TTC549 (cell line): ENCODE results near the gene FARS2.

Source experiments
- FAIRE-seq: peaks from 2 replicates; lab custom pipeline; 2012; peaks lifted over from hg19 to GRCh38; lab: Jason Lieb, UNC

The FARS2 gene

GRCh38 chr6:5510331-5511133 is 249.2 kb downstream of the FARS2 start:
- no peak for FAIRE-seq

GRCh38 chr6:5511954-5512353 is 250.6 kb downstream of the FARS2 start:
- no peak for FAIRE-seq

- no peak for FAIRE-seq
Observed at GRCh38 chr6:5512422-5512821, 251.1 kb downstream of the FARS2 start.

GRCh38 chr6:5513408-5513807 is 252.1 kb downstream of the FARS2 start:
- no peak for FAIRE-seq

GRCh38 chr6:5514353-5514752 is 253.0 kb downstream of the FARS2 start:
- no peak for FAIRE-seq

GRCh38 chr6:5515200-5515599 is 253.9 kb downstream of the FARS2 start:
- FAIRE-seq: no peak

- FAIRE-seq: no peak
Observed at GRCh38 chr6:5516036-5516435, 254.7 kb downstream of the FARS2 start.

GRCh38 chr6:5517796-5518195 is 256.5 kb downstream of the FARS2 start:
- no peak for FAIRE-seq

GRCh38 chr6:5518936-5519491 is 257.7 kb downstream of the FARS2 start:
- FAIRE-seq: no peak

- no peak for FAIRE-seq
Observed at GRCh38 chr6:5520796-5521195, 259.5 kb downstream of the FARS2 start.

GRCh38 chr6:5521322-5521721 is 260.0 kb downstream of the FARS2 start:
- FAIRE-seq: no peak

GRCh38 chr6:5522147-5522546 is 260.8 kb downstream of the FARS2 start:
- no peak for FAIRE-seq

- FAIRE-seq: no peak
Observed at GRCh38 chr6:5524110-5524509, 262.8 kb downstream of the FARS2 start.

GRCh38 chr6:5525209-5525608 is 263.9 kb downstream of the FARS2 start:
- FAIRE-seq: no peak

GRCh38 chr6:5529015-5529414 is 267.7 kb downstream of the FARS2 start:
- FAIRE-seq: no peak

GRCh38 chr6:5529733-5530132 is 268.4 kb downstream of the FARS2 start:
- FAIRE-seq: no peak

GRCh38 chr6:5531161-5531560 is 269.8 kb downstream of the FARS2 start:
- no peak for FAIRE-seq

GRCh38 chr6:5531853-5532375 is 270.6 kb downstream of the FARS2 start:
- FAIRE-seq: no peak

GRCh38 chr6:5532941-5533340 is 271.6 kb downstream of the FARS2 start:
- no peak for FAIRE-seq

GRCh38 chr6:5534643-5535042 is 273.3 kb downstream of the FARS2 start:
- no peak for FAIRE-seq

- no peak for FAIRE-seq
Observed at GRCh38 chr6:5536644-5537043, 275.3 kb downstream of the FARS2 start.

- no peak for FAIRE-seq
Observed at GRCh38 chr6:5537132-5537531, 275.8 kb downstream of the FARS2 start.

- FAIRE-seq: no peak
Observed at GRCh38 chr6:5537967-5538366, 276.7 kb downstream of the FARS2 start.

- no peak for FAIRE-seq
Observed at GRCh38 chr6:5540370-5540769, 279.1 kb downstream of the FARS2 start.
